HCT116 (cell line): ENCODE results near the gene WNT5B. TPM values are rescaled to one million over a fixed set of nuclear protein-coding genes. Genes with fewer than 3 reads are reported as not detected.

Experiments
- ATAC-seq: fragments of 200-7000 bp; cut with Tn5 transposase; 2 replicates; pipeline ENCODE4 v1.9.1; 2020; ENCODE audit warnings: mild to moderate bottlenecking, moderate library complexity
- BruUV-seq: library from RNA; stranded (reverse); fragments of 400-500 nt; replicated peaks from 2 replicates; lab custom pipeline; 2021; lab: Mats Ljungman, UMichigan
- CTCF ChIA-PET: fragments of 300-600 bp; sonication (Branson Sonifier 250); formaldehyde crosslinking; loops from one replicate; lab custom pipeline; 2021; ENCODE audit warnings: antibody characterized with exemption; lab: Charles Lee
- POLR2A ChIA-PET: fragments of 300-600, 350-600 bp; sonication (Branson Sonifier 250); formaldehyde crosslinking; loops from one replicate; lab custom pipeline; 2021; ENCODE audit warnings: antibody characterized with exemption; lab: Charles Lee
- RAD21 ChIA-PET, 2 experiments: fragments of 300-600 bp; sonication (Branson Sonifier 250); formaldehyde crosslinking; loops; one replicate each; lab custom pipeline; 2023; ENCODE audit warnings: low total read pairs in 2 of 2; ENCODE audit not compliant: uncharacterized antibody in 2 of 2, unreplicated experiment in 2 of 2, low non-redundant PET in 1 of 2; lab: Charles Lee
- DNase-seq: peaks from one replicate; pipeline ENCODE4 v3.0.0-alpha.2; 2010; ENCODE audit warnings: low read depth, low spot score
- H2AFZ ChIP-seq: fragments of 200-600 bp; shearing (Covaris generic), sonication (generic); 2 replicates; pipeline ENCODE4 v1.6.1; 2017; ENCODE audit warnings: low read depth, mixed run types, mixed read lengths, antibody characterized with exemption, low read length; ENCODE audit not compliant: poor library complexity, severe bottlenecking
- H3K27ac ChIP-seq: 2 replicates; pipeline ENCODE4 v1.5.1; 2012; ENCODE audit warnings: low read depth, low read length
- H3K27me3 ChIP-seq: fragments of 200-600 bp; sonication (generic); 2 replicates; pipeline ENCODE4 v1.6.1; 2016; ENCODE audit warnings: mixed run types, low read length, mixed read lengths; ENCODE audit not compliant: insufficient read depth
- H3K36me3 ChIP-seq, 2 experiments: fragments of 200-500 bp in 1 of 2; fragments of 200-600 bp in 1 of 2; sonication (Bioruptor generic) in 1 of 2; sonication (generic) in 1 of 2; 2 replicates each; pipeline versions ENCODE4 v1.5.1 to v1.6.1; 2014 to 2016; ENCODE audit warnings: low read length in 2 of 2, inconsistent platforms in 1 of 2, mixed read lengths in 1 of 2, mixed run types in 1 of 2; ENCODE audit not compliant: insufficient read depth in 2 of 2, control insufficient read depth in 1 of 2
- H3K4me1 ChIP-seq, 2 experiments: fragments of 200-600 bp in 1 of 2; sonication (generic) in 1 of 2; 2 replicates each; pipeline versions ENCODE4 v1.5.1 to v1.6.1; 2012 to 2017; ENCODE audit warnings: low read length in 2 of 2, inconsistent platforms in 1 of 2, mild to moderate bottlenecking in 1 of 2, mixed read lengths in 1 of 2, mixed run types in 1 of 2, moderate library complexity in 1 of 2; ENCODE audit not compliant: insufficient read depth in 2 of 2, control insufficient read depth in 1 of 2
- H3K4me2 ChIP-seq: fragments of 200-600 bp; sonication (generic); 2 replicates; pipeline ENCODE4 v1.6.1; 2017; ENCODE audit warnings: mixed run types, low read length, mixed read lengths
- H3K4me3 ChIP-seq, 2 experiments: fragments of 200-600 bp in 1 of 2; sonication (generic) in 1 of 2; replicated peaks in 1 of 2; 2 replicates each; pipeline ENCODE4 v1.5.1; 2011 to 2016; ENCODE audit warnings: low read length in 2 of 2, control low read depth in 1 of 2, low read depth in 1 of 2, mild to moderate bottlenecking in 1 of 2, mixed read lengths in 1 of 2, mixed run types in 1 of 2
- H3K79me2 ChIP-seq: fragments of 200-600 bp; sonication (generic); 2 replicates; pipeline ENCODE4 v1.6.1; 2017; ENCODE audit warnings: mild to moderate bottlenecking, mixed run types, low read length, moderate library complexity, mixed read lengths; ENCODE audit not compliant: insufficient read depth
- H3K9ac ChIP-seq: fragments of 200-600 bp; sonication (generic); 2 replicates; pipeline ENCODE4 v1.6.1; 2016; ENCODE audit warnings: low read length, mixed read lengths
- H3K9me2 ChIP-seq: fragments of 200-600 bp; sonication (generic), shearing (Covaris generic); 2 replicates; pipeline ENCODE4 v1.6.1; 2017; ENCODE audit warnings: mixed run types, mild to moderate bottlenecking, moderate library complexity; ENCODE audit not compliant: insufficient read depth
- H3K9me3 ChIP-seq, 2 experiments: fragments of 200-500 bp in 1 of 2; fragments of 200-600 bp in 1 of 2; sonication (Bioruptor generic) in 1 of 2; sonication (generic) in 1 of 2; 2 replicates each; pipeline ENCODE4 v1.6.1; 2014 to 2017; ENCODE audit warnings: low read length in 2 of 2, mixed read lengths in 2 of 2, inconsistent platforms in 1 of 2, low read depth in 1 of 2, mild to moderate bottlenecking in 1 of 2, mixed run types in 1 of 2, moderate library complexity in 1 of 2; ENCODE audit not compliant: control insufficient read depth in 1 of 2, insufficient read depth in 1 of 2
- H4K20me1 ChIP-seq: fragments of 200-600 bp; sonication (generic), shearing (Covaris generic); 2 replicates; pipeline ENCODE4 v1.6.1; 2017; ENCODE audit warnings: mixed run types, mild to moderate bottlenecking, moderate library complexity; ENCODE audit not compliant: insufficient read depth
- CBX3 ChIP-seq: IDR thresholded peaks from 2 replicates; pipeline ENCODE4 v1.6.1; 2012; ENCODE audit warnings: low read depth
- CEBPB ChIP-seq: IDR thresholded peaks from 2 replicates; pipeline ENCODE4 v1.6.1; 2012; ENCODE audit warnings: low read depth
- EGR1 ChIP-seq: IDR thresholded peaks from 2 replicates; pipeline ENCODE4 v1.6.1; 2012; ENCODE audit warnings: low read depth
- ELF1 ChIP-seq: IDR thresholded peaks from 2 replicates; pipeline ENCODE4 v1.6.1; 2012; ENCODE audit warnings: low read depth, borderline replicate concordance
- EZH2 ChIP-seq: fragments of 200-600 bp; sonication (generic); IDR thresholded peaks from 2 replicates; pipeline ENCODE4 v1.6.1; 2017; ENCODE audit warnings: antibody characterized with exemption, mixed run types
- EZH2phosphoT487 ChIP-seq: fragments of 200-600 bp; IDR thresholded peaks from 2 replicates; pipeline ENCODE4 v1.6.1; 2018; ENCODE audit warnings: antibody characterized with exemption, borderline replicate concordance
- FOSL1 ChIP-seq: IDR thresholded peaks from 2 replicates; pipeline ENCODE4 v1.6.1; 2012; ENCODE audit warnings: low read depth
- JUND ChIP-seq: IDR thresholded peaks from 2 replicates; pipeline ENCODE4 v1.6.1; 2012
- POLR2A ChIP-seq: IDR thresholded peaks from 2 replicates; pipeline ENCODE4 v1.7.0; 2011; ENCODE audit warnings: borderline replicate concordance; ENCODE audit not compliant: insufficient read depth, insufficient read length; ENCODE audit errors: extremely low read depth
- POLR2AphosphoS5 ChIP-seq: IDR thresholded peaks from 2 replicates; pipeline ENCODE4 v1.6.1; 2011; ENCODE audit warnings: mild to moderate bottlenecking, low read depth, low read length, moderate library complexity
- RAD21 ChIP-seq: IDR thresholded peaks from 2 replicates; pipeline ENCODE4 v1.6.1; 2012; ENCODE audit warnings: low read depth, mild to moderate bottlenecking
- SIN3A ChIP-seq: IDR thresholded peaks from 2 replicates; pipeline ENCODE4 v1.6.1; 2012; ENCODE audit warnings: low read depth
- SP1 ChIP-seq: IDR thresholded peaks from 2 replicates; pipeline ENCODE4 v1.6.1; 2012; ENCODE audit warnings: low read depth
- SRF ChIP-seq: IDR thresholded peaks from 2 replicates; pipeline ENCODE4 v1.6.1; 2012; ENCODE audit warnings: low read depth
- TCF7L2 ChIP-seq: IDR thresholded peaks from 2 replicates; pipeline ENCODE4 v1.7.0; 2011; ENCODE audit warnings: borderline replicate concordance, inconsistent platforms; ENCODE audit not compliant: insufficient read depth, insufficient read length; ENCODE audit errors: extremely low read depth
- YY1 ChIP-seq: IDR thresholded peaks from 2 replicates; pipeline ENCODE4 v1.6.1; 2011; ENCODE audit warnings: low read length, low read depth, moderate library complexity, mild to moderate bottlenecking; ENCODE audit not compliant: insufficient replicate concordance; ENCODE audit errors: extremely low read depth
- ZFX ChIP-seq: fragments of 450-650 bp; IDR thresholded peaks from 2 replicates; pipeline ENCODE4 v1.6.1; 2017
- ZNF274 ChIP-seq: fragments of 200-500 bp; sonication (Bioruptor generic); IDR thresholded peaks from 2 replicates; pipeline ENCODE4 v1.6.1; 2014; ENCODE audit warnings: mild to moderate bottlenecking, low read depth, low read length, inconsistent platforms
- intact Hi-C: fragments of 100-400 bp; cut with micrococcal nuclease; formaldehyde crosslinking; loops from 2 replicates; pipeline ENCODE4 v1.10.0; 2022
- total RNA-seq: library from RNA; stranded (reverse); gene quantifications from one replicate; pipeline ENCODE4 v1.2.1, GENCODE V29; 2021; ENCODE audit not compliant: unreplicated experiment
- TF ChIP-seq, protein P1 (sequence below): IDR thresholded peaks from 2 replicates; pipeline ENCODE4 v1.6.1; 2012
- TF ChIP-seq, protein P2 (sequence below): IDR thresholded peaks from 2 replicates; pipeline ENCODE4 v1.6.1; 2012; ENCODE audit warnings: low read depth
- TF ChIP-seq, protein P3 (sequence below): IDR thresholded peaks from 2 replicates; pipeline ENCODE4 v1.6.1; 2012
- TF ChIP-seq, protein P4 (sequence below), 3 experiments: fragments of 200-600 bp in 1 of 3; sonication (generic) in 1 of 3; IDR thresholded peaks in 2 of 3; conservative IDR thresholded peaks in 1 of 3; 2 replicates each; pipeline ENCODE4 v1.5.1; 2012 to 2017; ENCODE audit warnings: low read depth in 2 of 3, low read length in 2 of 3, antibody characterized with exemption in 1 of 3, borderline replicate concordance in 1 of 3, control low read depth in 1 of 3, mild to moderate bottlenecking in 1 of 3, mixed read lengths in 1 of 3, mixed run types in 1 of 3, moderate library complexity in 1 of 3; ENCODE audit not compliant: insufficient read depth in 1 of 3

Gene WNT5B
- total RNA-seq, 1 experiment from 2014 or later, result 0.52 TPM

DNA sequence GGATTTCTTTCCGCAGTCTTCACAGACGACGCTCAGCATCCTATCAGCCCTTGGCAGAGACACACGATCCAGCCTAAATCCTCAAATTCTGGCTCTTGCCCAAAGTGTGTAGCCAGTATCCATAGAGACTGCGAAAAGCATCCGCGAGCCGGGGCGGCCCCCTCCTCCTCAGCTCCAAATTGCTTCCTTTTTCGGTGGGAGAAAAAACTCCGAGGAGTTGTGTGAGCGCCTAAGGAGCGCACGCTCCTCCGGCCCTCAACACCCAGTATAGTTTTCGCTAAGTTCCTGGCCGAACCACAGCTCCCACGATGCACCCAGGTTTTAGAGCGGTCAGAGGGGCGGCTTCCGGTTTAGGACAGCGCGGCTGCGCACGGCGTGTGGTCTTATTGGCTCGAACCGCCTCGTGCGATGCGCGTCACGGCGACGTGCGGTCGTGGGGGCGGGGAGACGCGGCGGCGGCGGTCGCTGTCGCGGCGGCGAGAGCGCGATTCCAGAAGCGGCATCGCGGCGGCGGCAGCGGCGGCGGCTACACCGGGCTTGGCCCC, 61.6 kb downstream of the WNT5B start, which contains the start of gene ADIPOR2:
TSS of gene ADIPOR2 (plus strand) at position 493 of the 545 bp plus-strand sequence. CDS start 63,274 bp downstream, outside the sequence.
- Histone ChIP-seq H3K27ac (peak within 1 kb of the TSS; percentile 84), H4K20me1 (0 out of 2 replicates have a peak, but pooled peaks cover 5% of the 10 kb centered on the region), H3K9ac (peak within 1 kb of the TSS; percentile 92), H2AFZ (peak within 1 kb of the TSS; percentile 51), H3K9me2 (no peaks in the 10 kb centered on the region), H3K9me3 (no peaks in the 10 kb centered on the region), H3K27me3 (no peaks in the 10 kb centered on the region), H3K36me3 (no peaks in the 10 kb centered on the region; a peak in 1 of 4 replicates), H3K4me3 (peak within 1 kb of the TSS; percentile 80 to 83), H3K4me2 (peak within 1 kb of the TSS; percentile 90), H3K79me2 (peaks cover 45% of the 10 kb centered on the region), H3K4me1 (peaks cover 12 to 15% of the 10 kb centered on the region in 2 experiments)
- no TSS peak for BruUV-seq
- RAD21 ChIA-PET, result no interaction called here
- intact Hi-C loops, result loop anchor here (2.0 kb wide), 1 partner anchor 28 kb away; no protein-coding TSS in a partner anchor
- ATAC-seq (peak; percentile 97), DNase-seq (peak; percentile 91)
- CTCF ChIA-PET, result interaction anchor here (1.1 kb wide), 1 partner anchor 56 kb away, joined by 3 read pairs; no protein-coding TSS in a partner anchor
- POLR2A ChIA-PET, result interaction anchor here (0.5 to 1.6 kb wide), 8 partner anchors 9 to 74 kb away, joined by 3 to 9 read pairs (median 3); no protein-coding TSS in a partner anchor
- TF ChIP-seq, protein P1, sequence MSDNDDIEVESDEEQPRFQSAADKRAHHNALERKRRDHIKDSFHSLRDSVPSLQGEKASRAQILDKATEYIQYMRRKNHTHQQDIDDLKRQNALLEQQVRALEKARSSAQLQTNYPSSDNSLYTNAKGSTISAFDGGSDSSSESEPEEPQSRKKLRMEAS, result peak; percentile 75
- TF ChIP-seq RAD21 (no peak), POLR2A (peak; percentile 91), SRF (no peak), JUND (no peak), CBX3 (peak; percentile 60; the same call in 1 of the 2 replicates), ZFX (peak; percentile 25; the same call in 1 of the 2 replicates), SP1 (peak; percentile 92), EGR1 (peak; percentile 55; the same call in 1 of the 2 replicates), EZH2phosphoT487 (no peak), CEBPB (no peak), SIN3A (peak; percentile 63; the same call in 1 of the 2 replicates), YY1 (peak; percentile 14), EZH2 (no peak), ZNF274 (no peak), ELF1 (peak; percentile 95), POLR2AphosphoS5 (peak; percentile 90), TCF7L2 (no peak), FOSL1 (no peak)
- TF ChIP-seq, protein P2, sequence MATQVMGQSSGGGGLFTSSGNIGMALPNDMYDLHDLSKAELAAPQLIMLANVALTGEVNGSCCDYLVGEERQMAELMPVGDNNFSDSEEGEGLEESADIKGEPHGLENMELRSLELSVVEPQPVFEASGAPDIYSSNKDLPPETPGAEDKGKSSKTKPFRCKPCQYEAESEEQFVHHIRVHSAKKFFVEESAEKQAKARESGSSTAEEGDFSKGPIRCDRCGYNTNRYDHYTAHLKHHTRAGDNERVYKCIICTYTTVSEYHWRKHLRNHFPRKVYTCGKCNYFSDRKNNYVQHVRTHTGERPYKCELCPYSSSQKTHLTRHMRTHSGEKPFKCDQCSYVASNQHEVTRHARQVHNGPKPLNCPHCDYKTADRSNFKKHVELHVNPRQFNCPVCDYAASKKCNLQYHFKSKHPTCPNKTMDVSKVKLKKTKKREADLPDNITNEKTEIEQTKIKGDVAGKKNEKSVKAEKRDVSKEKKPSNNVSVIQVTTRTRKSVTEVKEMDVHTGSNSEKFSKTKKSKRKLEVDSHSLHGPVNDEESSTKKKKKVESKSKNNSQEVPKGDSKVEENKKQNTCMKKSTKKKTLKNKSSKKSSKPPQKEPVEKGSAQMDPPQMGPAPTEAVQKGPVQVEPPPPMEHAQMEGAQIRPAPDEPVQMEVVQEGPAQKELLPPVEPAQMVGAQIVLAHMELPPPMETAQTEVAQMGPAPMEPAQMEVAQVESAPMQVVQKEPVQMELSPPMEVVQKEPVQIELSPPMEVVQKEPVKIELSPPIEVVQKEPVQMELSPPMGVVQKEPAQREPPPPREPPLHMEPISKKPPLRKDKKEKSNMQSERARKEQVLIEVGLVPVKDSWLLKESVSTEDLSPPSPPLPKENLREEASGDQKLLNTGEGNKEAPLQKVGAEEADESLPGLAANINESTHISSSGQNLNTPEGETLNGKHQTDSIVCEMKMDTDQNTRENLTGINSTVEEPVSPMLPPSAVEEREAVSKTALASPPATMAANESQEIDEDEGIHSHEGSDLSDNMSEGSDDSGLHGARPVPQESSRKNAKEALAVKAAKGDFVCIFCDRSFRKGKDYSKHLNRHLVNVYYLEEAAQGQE, result no peak
- TF ChIP-seq, protein P3, sequence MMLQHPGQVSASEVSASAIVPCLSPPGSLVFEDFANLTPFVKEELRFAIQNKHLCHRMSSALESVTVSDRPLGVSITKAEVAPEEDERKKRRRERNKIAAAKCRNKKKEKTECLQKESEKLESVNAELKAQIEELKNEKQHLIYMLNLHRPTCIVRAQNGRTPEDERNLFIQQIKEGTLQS, result no peak
- TF ChIP-seq, protein P4, sequence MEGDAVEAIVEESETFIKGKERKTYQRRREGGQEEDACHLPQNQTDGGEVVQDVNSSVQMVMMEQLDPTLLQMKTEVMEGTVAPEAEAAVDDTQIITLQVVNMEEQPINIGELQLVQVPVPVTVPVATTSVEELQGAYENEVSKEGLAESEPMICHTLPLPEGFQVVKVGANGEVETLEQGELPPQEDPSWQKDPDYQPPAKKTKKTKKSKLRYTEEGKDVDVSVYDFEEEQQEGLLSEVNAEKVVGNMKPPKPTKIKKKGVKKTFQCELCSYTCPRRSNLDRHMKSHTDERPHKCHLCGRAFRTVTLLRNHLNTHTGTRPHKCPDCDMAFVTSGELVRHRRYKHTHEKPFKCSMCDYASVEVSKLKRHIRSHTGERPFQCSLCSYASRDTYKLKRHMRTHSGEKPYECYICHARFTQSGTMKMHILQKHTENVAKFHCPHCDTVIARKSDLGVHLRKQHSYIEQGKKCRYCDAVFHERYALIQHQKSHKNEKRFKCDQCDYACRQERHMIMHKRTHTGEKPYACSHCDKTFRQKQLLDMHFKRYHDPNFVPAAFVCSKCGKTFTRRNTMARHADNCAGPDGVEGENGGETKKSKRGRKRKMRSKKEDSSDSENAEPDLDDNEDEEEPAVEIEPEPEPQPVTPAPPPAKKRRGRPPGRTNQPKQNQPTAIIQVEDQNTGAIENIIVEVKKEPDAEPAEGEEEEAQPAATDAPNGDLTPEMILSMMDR (IDR thresholded peaks at IDR 0.05 in 2 of 3, conservative IDR thresholded peaks at IDR 0.05 in 1 of 3; ENCODE audit: borderline replicate concordance in 1 of 3, insufficient read depth in 1 of 3, low read depth in 2 of 3, low read length in 2 of 3), result no peak
